BLaER1 treated with 17β-estradiol and CSF1 and Interleukin-3, amounts not matched to agents 10 nM and 100 nM (cell line): Measurements from ENCODE around the gene KMT2C.

ENCODE experiments used
- H3K27ac ChIP-seq, 11 experiments: shearing (Covaris generic); formaldehyde crosslinking; 2 replicates each; pipeline ENCODE4 v1.8.1; 2022
- H3K27me3 ChIP-seq, 11 experiments: shearing (Covaris generic); formaldehyde crosslinking; 2 replicates each; pipeline ENCODE4 v1.8.1; 2022
- H3K36me3 ChIP-seq, 11 experiments: shearing (Covaris generic); formaldehyde crosslinking; 2 replicates each; pipeline ENCODE4 v1.8.1; 2022
- H3K4me1 ChIP-seq, 10 experiments: shearing (Covaris generic); formaldehyde crosslinking; 2 replicates each; pipeline ENCODE4 v1.8.1; 2022
- H3K4me2 ChIP-seq, 11 experiments: shearing (Covaris generic); formaldehyde crosslinking; 2 replicates each; pipeline ENCODE4 v1.8.1; 2022
- H3K4me3 ChIP-seq, 10 experiments: shearing (Covaris generic); formaldehyde crosslinking; 2 replicates each; pipeline ENCODE4 v1.8.1; 2022
- H3K9ac ChIP-seq, 11 experiments: shearing (Covaris generic); formaldehyde crosslinking; 2 replicates each; pipeline ENCODE4 v1.8.1; 2022
- H3K9me3 ChIP-seq, 11 experiments: shearing (Covaris generic); formaldehyde crosslinking; replicated peaks in 1 of 11; 2 replicates each; pipeline ENCODE4 v1.8.1; 2022
- H4K20me1 ChIP-seq, 11 experiments: shearing (Covaris generic); formaldehyde crosslinking; 2 replicates each; pipeline ENCODE4 v1.8.1; 2022
- Cebpa-rat ChIP-seq, 11 experiments: shearing (Covaris generic); IDR thresholded peaks; 2 replicates each; pipeline ENCODE4 v1.8.1; 2022

KMT2C gene

DNA sequence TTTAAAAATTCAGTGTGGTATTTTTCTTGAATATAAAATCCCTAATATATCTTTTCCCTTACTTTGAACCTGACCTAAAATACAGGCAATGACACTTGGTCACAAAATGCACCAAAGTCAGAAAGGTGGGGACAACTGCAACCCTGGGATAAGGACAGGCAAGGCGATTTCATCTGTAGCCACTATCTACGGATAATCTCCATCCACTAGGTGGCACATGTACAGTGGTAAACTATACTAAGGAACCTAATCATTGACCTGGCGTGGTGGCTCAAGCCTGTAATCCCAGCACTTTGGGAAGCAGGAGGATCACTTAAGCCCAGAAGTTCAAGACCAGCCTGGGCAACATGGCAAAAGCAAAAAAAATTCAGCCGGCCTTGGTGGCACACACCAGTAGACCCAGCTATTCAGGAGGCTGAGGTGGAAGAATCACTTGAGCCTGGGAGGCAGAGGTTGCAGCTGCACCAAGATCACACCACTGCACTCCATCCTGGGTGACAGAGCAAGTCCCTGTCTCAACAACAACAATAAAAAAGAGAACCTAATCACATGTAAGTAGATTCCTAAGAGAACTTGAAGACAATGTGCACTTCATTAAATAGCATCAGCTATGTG, 98.9 kb downstream of the KMT2C start:
- peaks cover 0 to 16% (median 6%) of the 10 kb centered on the region in 11 experiments; a peak in 8 of 22 replicates for H3K36me3 ChIP-seq
- peak overlapping the region in 2 of 11 experiments; percentile 7 to 44; a peak in 3 of 22 replicates for H3K27ac ChIP-seq
- 0 out of 22 replicates have a peak, but pooled peaks cover 0 to 8% (median 0%) of the 10 kb centered on the region in 11 experiments for H3K9me3 ChIP-seq
- peak overlapping the region; percentile 54 to 74 (median 62); a peak in 18 of 22 replicates for H3K4me2 ChIP-seq
- H3K9ac ChIP-seq: peak overlapping the region in 4 of 11 experiments; percentile 1 to 65 (median 22); a peak in 3 of 22 replicates
- peaks cover 28 to 63% (median 40%) of the 10 kb centered on the region in 10 experiments for H3K4me1 ChIP-seq
- no peak for TF ChIP-seq Cebpa-rat (IDR thresholded peaks at IDR 0.05)
- H4K20me1 ChIP-seq: peaks cover 69 to 100% (median 90%) of the 10 kb centered on the region in 11 experiments; a peak in 21 of 22 replicates
- H3K4me3 ChIP-seq: no peak overlapping the region
- no peaks in the 10 kb centered on the region for H3K27me3 ChIP-seq

DNA sequence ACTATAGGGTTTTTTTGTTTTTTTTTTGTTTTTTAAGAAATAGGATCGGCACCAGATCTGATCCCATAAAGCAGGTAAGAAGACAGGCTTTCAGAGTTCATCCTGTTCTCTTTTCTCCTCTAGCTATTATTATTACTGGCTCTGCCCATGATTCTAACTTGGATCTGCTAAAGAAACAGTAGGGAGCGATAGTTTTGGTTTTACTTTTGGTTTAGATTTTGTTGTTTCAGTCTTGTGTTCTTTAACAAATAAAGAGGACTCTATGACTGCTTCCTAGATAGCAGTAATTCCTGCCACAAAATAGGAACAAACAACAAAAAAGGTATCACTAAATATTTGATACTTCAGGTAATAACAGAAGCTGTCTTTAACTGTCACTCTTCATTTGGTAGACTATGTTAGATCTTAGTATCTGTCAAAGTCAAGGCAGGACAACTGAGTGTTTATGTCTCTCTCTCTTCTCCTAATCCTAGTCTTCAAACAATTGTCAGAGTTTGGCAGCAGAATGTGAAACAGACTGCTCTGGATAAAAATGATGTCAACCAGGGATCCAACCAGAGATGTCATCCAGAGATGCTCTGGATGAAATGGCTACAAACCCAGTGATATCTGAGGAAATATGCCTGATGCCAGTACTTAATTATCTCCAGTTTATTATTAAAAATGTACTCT, 99.8 kb downstream of the KMT2C start:
- Histone ChIP-seq H3K4me2 (peak overlapping the region; percentile 54 to 74 (median 62)), H3K27ac (peak overlapping the region in 8 of 11 experiments; percentile 6 to 44 (median 20); a peak in 15 of 22 replicates), H3K27me3 (no peaks in the 10 kb centered on the region), H4K20me1 (peaks cover 64 to 100% (median 89%) of the 10 kb centered on the region in 11 experiments; a peak in 21 of 22 replicates), H3K4me1 (peaks cover 23 to 55% (median 32%) of the 10 kb centered on the region in 10 experiments), H3K9me3 (0 out of 22 replicates have a peak, but pooled peaks cover 0 to 8% (median 0%) of the 10 kb centered on the region in 11 experiments), H3K9ac (peak overlapping the region in 10 of 11 experiments; percentile 10 to 69 (median 26); a peak in 14 of 22 replicates), H3K4me3 (peak overlapping the region in 2 of 10 experiments; percentile 15 to 22; a peak in 5 of 20 replicates), H3K36me3 (peaks cover 0 to 20% (median 9%) of the 10 kb centered on the region in 11 experiments; a peak in 10 of 22 replicates)
- TF ChIP-seq Cebpa-rat (IDR thresholded peaks at IDR 0.05): no peak

DNA sequence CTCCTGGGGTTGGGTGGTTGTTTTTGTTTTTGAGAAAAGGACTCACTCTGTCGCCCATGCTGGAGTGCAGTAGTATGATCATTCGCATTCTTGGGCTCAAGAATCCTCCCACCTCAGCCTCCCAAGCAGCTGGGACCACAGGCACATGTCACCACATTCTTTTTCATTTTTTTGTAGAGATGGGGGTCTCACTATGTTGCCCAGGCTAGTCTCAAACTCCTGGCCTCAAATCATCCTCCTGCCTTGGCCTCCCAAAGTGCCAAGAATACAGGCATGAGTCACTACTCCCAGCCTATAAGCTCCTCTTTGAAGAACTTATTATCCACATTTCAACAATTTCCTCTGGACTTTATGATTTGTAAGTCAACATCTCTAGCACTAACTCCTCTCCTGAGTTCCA, 102.7 kb downstream of the KMT2C start:
- H3K27ac ChIP-seq: no peak overlapping the region
- peak overlapping the region in 3 of 11 experiments; percentile 8 to 21 (median 10); a peak in 3 of 22 replicates for H3K4me2 ChIP-seq
- no peak overlapping the region for H3K9ac ChIP-seq
- peaks cover 21 to 41% (median 29%) of the 10 kb centered on the region in 10 experiments for H3K4me1 ChIP-seq
- no peak for TF ChIP-seq Cebpa-rat (IDR thresholded peaks at IDR 0.05)
- H3K36me3 ChIP-seq: peaks cover 23 to 46% (median 36%) of the 10 kb centered on the region in 11 experiments
- peaks cover 46 to 96% (median 74%) of the 10 kb centered on the region in 11 experiments; a peak in 21 of 22 replicates for H4K20me1 ChIP-seq
- 0 out of 22 replicates have a peak, but pooled peaks cover 0 to 8% (median 0%) of the 10 kb centered on the region in 11 experiments for H3K9me3 ChIP-seq
- H3K27me3 ChIP-seq: no peaks in the 10 kb centered on the region
- no peak overlapping the region for H3K4me3 ChIP-seq

DNA sequence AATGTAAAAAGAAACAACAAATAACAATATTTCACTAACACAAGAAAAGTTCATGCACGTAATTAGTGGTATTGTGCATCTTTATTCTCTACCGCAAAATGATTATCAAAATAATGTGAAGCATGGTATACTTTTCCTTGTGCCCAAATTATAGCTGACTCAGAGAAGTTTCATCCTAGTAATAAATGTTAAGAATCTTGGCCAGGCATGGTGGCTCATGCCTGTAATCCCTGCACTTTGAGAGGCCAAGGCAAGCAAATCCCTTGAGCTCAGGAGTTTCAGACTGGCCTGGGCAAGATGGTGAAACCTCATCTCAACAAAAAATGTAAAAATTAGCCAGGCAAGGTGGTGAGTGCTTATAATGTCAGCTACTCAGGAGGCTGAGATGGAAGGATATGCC, 105.0 kb downstream of the KMT2C start:
- H4K20me1 ChIP-seq: peaks cover 30 to 95% (median 53%) of the 10 kb centered on the region in 11 experiments; a peak in 21 of 22 replicates
- TF ChIP-seq Cebpa-rat (IDR thresholded peaks at IDR 0.05): no peak

DNA sequence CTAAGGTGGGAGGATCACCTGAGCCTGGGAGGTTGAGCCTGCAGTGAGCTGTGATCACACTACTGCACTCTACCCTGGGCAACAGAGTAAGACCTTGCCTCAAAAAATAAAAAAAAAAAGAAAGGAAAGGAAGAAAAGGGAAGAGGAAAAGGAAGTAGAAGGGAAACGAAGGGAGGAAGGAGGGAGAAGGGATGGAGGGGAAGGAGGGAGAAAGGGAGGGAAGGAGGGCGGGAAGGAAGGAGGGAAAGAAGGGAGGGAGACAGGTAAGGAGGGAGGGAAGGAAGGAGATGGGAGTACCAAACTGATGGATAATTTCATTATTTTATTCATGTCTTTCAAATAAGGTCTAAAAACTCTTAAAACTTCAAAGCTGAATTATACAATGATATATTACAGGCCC, 106.3 kb downstream of the KMT2C start:
- Histone ChIP-seq H3K9me3 (peaks cover 0 to 6% (median 0%) of the 10 kb centered on the region in 11 experiments; a peak in 1 of 22 replicates), H3K4me3 (no peak overlapping the region), H3K27ac (no peak overlapping the region), H3K9ac (no peak overlapping the region), H3K4me1 (peaks cover 0 to 10% (median 4%) of the 10 kb centered on the region in 10 experiments; a peak in 9 of 20 replicates), H3K27me3 (no peaks in the 10 kb centered on the region), H4K20me1 (peaks cover 20 to 92% (median 42%) of the 10 kb centered on the region in 11 experiments; a peak in 20 of 22 replicates), H3K36me3 (peaks cover 51 to 74% (median 63%) of the 10 kb centered on the region in 11 experiments), H3K4me2 (no peak overlapping the region)
- no peak for TF ChIP-seq Cebpa-rat (IDR thresholded peaks at IDR 0.05)

More for the DNA sequence above, 105.0 kb downstream of the KMT2C start:
- Histone ChIP-seq H3K27ac (no peak overlapping the region; a peak in 1 of 22 replicates), H3K9me3 (peaks cover 0 to 8% (median 0%) of the 10 kb centered on the region in 11 experiments; a peak in 1 of 22 replicates), H3K27me3 (no peaks in the 10 kb centered on the region), H3K4me1 (peaks cover 5 to 20% (median 12%) of the 10 kb centered on the region in 10 experiments), H3K9ac (no peak overlapping the region), H3K36me3 (peaks cover 42 to 67% (median 57%) of the 10 kb centered on the region in 11 experiments), H3K4me3 (no peak overlapping the region), H3K4me2 (no peak overlapping the region)

DNA sequence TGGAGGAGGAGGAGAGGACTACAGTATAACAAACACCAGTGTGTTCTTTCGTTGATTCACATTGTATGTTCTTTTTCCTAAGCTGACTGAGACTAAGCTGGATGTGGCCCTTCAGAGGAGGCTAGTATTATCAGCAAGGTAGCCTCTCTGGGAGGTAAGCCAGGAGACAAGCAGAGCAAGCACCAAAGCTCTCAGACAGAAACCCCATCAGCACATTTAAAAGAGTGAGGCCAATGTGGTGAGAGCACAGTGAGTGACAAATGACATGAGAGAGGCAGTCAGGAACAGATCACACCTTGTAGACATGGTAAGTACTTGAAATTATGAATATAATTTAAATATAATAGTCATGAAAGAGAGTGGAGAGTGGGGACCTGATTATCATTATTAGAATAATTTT, 107.6 kb downstream of the KMT2C start:
- H3K9me3 ChIP-seq: peaks cover 0 to 6% (median 2%) of the 10 kb centered on the region in 11 experiments; a peak in 13 of 22 replicates
- no peak for TF ChIP-seq Cebpa-rat (IDR thresholded peaks at IDR 0.05)

DNA sequence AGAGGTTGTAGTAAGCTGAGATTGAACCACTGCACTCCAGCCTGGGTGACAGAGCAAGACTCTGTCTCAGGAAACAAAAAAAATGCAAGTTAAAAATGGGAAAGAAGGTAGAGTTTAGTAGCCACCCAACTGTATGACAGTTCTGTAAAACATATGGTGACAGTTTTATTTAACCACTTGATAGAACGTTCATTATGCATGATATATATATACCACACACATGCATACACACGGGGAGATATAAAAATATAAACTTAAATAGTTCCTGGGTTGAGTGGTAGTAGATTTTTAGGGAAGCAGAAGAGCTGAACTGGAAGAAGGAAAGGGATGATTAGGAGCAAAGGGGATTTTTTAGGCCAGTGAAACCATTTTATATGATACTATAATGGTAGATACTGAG, 120.0 kb downstream of the KMT2C start:
- Histone ChIP-seq H4K20me1 (peaks cover 0 to 85% (median 20%) of the 10 kb centered on the region in 11 experiments; a peak in 13 of 22 replicates), H3K4me3 (no peak overlapping the region), H3K27ac (no peak overlapping the region), H3K9ac (no peak overlapping the region), H3K9me3 (peaks cover 0 to 14% (median 8%) of the 10 kb centered on the region in 11 experiments; a peak in 10 of 22 replicates), H3K27me3 (no peaks in the 10 kb centered on the region), H3K36me3 (peaks cover 41 to 62% (median 52%) of the 10 kb centered on the region in 11 experiments), H3K4me2 (no peak overlapping the region), H3K4me1 (peaks cover 0 to 45% (median 7%) of the 10 kb centered on the region in 10 experiments; a peak in 12 of 20 replicates)
- no peak for TF ChIP-seq Cebpa-rat (IDR thresholded peaks at IDR 0.05)

More for the DNA sequence above, 107.6 kb downstream of the KMT2C start:
- Histone ChIP-seq H4K20me1 (peaks cover 13 to 91% (median 35%) of the 10 kb centered on the region in 11 experiments; a peak in 20 of 22 replicates), H3K27me3 (no peaks in the 10 kb centered on the region), H3K36me3 (peaks cover 53 to 78% (median 67%) of the 10 kb centered on the region in 11 experiments), H3K4me1 (peaks cover 0 to 8% (median 1%) of the 10 kb centered on the region in 10 experiments; a peak in 6 of 20 replicates), H3K4me3 (no peak overlapping the region), H3K4me2 (no peak overlapping the region), H3K27ac (no peak overlapping the region), H3K9ac (no peak overlapping the region)

DNA sequence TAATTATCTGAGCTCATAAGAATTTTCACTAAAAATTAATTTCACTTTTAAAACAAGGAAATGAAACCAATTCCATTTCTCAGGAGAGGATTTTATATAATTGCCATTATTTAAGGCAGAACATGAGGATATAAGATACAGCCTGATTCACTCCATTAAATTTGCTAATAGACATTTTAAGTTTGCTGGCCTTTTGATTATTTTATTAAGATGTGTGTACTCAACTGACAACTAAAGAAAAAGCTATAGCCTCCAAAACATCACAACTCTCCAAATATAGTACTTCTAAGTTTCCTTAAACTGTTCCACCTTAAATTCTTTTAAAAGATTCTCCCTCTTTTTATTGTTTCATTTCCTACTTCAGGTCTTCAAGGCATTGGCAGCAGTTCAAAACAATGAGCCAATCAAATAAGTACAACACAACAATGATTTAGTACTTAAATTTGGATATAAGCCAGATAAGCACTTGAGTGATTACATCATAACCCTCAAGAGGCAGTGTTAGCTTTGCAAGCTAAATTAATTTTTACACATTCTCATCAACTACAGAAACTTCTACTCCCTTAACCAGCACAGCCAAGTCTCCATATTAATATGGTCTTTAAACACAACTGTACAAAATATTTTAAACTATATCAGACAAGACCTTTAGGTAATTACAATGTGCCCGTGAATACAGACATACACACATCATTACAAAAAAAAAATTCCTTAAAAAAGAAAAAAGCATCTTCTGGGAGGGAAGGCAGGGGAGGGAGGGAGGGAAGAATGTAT, 121.8 kb downstream of the KMT2C start:
- H4K20me1 ChIP-seq: peaks cover 0 to 68% (median 15%) of the 10 kb centered on the region in 11 experiments; a peak in 12 of 22 replicates
- peaks cover 0 to 44% (median 7%) of the 10 kb centered on the region in 10 experiments; a peak in 12 of 20 replicates for H3K4me1 ChIP-seq
- H3K9me3 ChIP-seq: peaks cover 0 to 19% (median 18%) of the 10 kb centered on the region in 11 experiments; a peak in 16 of 22 replicates
- no peak overlapping the region for H3K9ac ChIP-seq
- peak overlapping the region in 7 of 11 experiments; percentile 12 to 71 (median 52); a peak in 10 of 22 replicates for H3K27ac ChIP-seq
- H3K36me3 ChIP-seq: peaks cover 43 to 62% (median 53%) of the 10 kb centered on the region in 11 experiments
- peak in 2 of 11 experiments; percentile 25 to 28; a peak in 1 of 22 replicates for TF ChIP-seq Cebpa-rat (IDR thresholded peaks at IDR 0.05)
- no peaks in the 10 kb centered on the region for H3K27me3 ChIP-seq
- H3K4me3 ChIP-seq: no peak overlapping the region
- H3K4me2 ChIP-seq: peak overlapping the region in 7 of 11 experiments; percentile 4 to 47 (median 18); a peak in 9 of 22 replicates
